ENCODE measurements around the gene REX1BD. TPM values are rescaled to one million over a fixed set of nuclear protein-coding genes. Genes with fewer than 3 reads are reported as not detected.

Gene REX1BD
- total and polyA plus RNA-seq, 2 of the 13 experiments (the other 11 are each of a cell fraction or from before 2014, with no cell fraction given), result 7.5 to 25.4 TPM

DNA sequence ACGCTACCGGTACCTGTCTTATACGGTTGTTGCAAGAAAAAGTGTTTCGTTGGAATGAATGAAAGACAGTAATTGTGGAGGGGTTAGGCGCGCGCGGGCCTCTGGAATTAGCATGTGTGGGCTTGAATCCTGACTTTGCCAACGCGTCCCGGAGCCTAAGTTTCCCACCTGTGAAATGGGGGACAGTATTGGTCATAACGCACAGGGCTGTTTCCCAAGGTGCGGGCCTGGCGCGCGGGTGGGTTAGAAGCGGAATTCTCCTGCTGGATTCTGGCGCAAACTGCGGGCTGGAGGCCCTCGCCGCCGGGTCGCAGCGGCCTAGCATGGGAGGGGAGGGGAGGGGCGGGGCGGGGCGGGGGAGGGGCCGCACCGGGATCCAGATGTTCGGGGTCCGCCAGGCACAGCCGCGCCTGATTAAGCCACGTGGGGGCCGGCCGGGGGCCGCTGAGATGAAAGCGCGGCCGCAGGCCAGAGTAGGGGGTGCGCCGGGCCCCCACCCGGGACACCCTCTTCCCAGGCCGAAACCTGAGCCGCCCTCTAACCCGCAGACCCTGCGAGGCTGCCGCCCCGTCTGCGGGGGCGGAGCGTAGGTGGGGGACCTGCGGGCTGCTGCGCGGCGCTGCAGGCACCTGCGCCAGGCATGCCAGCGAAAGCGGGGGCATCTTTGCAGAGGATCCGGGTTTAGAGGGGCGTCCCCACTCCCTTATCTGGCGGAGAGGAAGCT lies 22.9 kb downstream of the REX1BD start (continued):
- TF ChIP-seq ADNP (CRISPR knock-in tag; IDR thresholded peaks at IDR 0.05), result no peak
- no peak for TF ChIP-seq FOXJ3 (CRISPR knock-in tag; IDR thresholded peaks at IDR 0.05; ENCODE audit: borderline replicate concordance)
- TF ChIP-seq, protein P1, sequence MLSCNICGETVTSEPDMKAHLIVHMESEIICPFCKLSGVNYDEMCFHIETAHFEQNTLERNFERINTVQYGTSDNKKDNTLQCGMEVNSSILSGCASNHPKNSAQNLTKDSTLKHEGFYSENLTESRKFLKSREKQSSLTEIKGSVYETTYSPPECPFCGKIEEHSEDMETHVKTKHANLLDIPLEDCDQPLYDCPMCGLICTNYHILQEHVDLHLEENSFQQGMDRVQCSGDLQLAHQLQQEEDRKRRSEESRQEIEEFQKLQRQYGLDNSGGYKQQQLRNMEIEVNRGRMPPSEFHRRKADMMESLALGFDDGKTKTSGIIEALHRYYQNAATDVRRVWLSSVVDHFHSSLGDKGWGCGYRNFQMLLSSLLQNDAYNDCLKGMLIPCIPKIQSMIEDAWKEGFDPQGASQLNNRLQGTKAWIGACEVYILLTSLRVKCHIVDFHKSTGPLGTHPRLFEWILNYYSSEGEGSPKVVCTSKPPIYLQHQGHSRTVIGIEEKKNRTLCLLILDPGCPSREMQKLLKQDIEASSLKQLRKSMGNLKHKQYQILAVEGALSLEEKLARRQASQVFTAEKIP (CRISPR knock-in tag; IDR thresholded peaks at IDR 0.05; ENCODE audit: borderline replicate concordance), result no peak
- no peak for TF ChIP-seq TGIF2 (CRISPR knock-in tag; IDR thresholded peaks at IDR 0.05)
- no peak for TF ChIP-seq STAG1 (CRISPR knock-in tag; IDR thresholded peaks at IDR 0.05)
- TF ChIP-seq ZNF501 (CRISPR knock-in tag; IDR thresholded peaks at IDR 0.05), result no peak
- TF ChIP-seq TARDBP (CRISPR knock-in tag; IDR thresholded peaks at IDR 0.05), result peak; percentile 43; the same call in 1 of the 2 replicates
- TF ChIP-seq SKI (IDR thresholded peaks at IDR 0.05; ENCODE audit: partially characterized antibody), result peak; percentile 53
- TF ChIP-seq, protein P2, sequence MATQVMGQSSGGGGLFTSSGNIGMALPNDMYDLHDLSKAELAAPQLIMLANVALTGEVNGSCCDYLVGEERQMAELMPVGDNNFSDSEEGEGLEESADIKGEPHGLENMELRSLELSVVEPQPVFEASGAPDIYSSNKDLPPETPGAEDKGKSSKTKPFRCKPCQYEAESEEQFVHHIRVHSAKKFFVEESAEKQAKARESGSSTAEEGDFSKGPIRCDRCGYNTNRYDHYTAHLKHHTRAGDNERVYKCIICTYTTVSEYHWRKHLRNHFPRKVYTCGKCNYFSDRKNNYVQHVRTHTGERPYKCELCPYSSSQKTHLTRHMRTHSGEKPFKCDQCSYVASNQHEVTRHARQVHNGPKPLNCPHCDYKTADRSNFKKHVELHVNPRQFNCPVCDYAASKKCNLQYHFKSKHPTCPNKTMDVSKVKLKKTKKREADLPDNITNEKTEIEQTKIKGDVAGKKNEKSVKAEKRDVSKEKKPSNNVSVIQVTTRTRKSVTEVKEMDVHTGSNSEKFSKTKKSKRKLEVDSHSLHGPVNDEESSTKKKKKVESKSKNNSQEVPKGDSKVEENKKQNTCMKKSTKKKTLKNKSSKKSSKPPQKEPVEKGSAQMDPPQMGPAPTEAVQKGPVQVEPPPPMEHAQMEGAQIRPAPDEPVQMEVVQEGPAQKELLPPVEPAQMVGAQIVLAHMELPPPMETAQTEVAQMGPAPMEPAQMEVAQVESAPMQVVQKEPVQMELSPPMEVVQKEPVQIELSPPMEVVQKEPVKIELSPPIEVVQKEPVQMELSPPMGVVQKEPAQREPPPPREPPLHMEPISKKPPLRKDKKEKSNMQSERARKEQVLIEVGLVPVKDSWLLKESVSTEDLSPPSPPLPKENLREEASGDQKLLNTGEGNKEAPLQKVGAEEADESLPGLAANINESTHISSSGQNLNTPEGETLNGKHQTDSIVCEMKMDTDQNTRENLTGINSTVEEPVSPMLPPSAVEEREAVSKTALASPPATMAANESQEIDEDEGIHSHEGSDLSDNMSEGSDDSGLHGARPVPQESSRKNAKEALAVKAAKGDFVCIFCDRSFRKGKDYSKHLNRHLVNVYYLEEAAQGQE (IDR thresholded peaks at IDR 0.05; ENCODE audit: borderline replicate concordance in 1 of 2, low read depth in 1 of 2, low read length in 2 of 2), result no peak
- TF ChIP-seq, protein P3, sequence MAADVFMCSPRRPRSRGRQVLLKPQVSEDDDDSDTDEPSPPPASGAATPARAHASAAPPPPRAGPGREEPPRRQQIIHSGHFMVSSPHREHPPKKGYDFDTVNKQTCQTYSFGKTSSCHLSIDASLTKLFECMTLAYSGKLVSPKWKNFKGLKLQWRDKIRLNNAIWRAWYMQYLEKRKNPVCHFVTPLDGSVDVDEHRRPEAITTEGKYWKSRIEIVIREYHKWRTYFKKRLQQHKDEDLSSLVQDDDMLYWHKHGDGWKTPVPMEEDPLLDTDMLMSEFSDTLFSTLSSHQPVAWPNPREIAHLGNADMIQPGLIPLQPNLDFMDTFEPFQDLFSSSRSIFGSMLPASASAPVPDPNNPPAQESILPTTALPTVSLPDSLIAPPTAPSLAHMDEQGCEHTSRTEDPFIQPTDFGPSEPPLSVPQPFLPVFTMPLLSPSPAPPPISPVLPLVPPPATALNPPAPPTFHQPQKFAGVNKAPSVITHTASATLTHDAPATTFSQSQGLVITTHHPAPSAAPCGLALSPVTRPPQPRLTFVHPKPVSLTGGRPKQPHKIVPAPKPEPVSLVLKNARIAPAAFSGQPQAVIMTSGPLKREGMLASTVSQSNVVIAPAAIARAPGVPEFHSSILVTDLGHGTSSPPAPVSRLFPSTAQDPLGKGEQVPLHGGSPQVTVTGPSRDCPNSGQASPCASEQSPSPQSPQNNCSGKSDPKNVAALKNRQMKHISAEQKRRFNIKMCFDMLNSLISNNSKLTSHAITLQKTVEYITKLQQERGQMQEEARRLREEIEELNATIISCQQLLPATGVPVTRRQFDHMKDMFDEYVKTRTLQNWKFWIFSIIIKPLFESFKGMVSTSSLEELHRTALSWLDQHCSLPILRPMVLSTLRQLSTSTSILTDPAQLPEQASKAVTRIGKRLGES (CRISPR knock-in tag; IDR thresholded peaks at IDR 0.05; ENCODE audit: borderline replicate concordance), result no peak
- TF ChIP-seq, protein P4, sequence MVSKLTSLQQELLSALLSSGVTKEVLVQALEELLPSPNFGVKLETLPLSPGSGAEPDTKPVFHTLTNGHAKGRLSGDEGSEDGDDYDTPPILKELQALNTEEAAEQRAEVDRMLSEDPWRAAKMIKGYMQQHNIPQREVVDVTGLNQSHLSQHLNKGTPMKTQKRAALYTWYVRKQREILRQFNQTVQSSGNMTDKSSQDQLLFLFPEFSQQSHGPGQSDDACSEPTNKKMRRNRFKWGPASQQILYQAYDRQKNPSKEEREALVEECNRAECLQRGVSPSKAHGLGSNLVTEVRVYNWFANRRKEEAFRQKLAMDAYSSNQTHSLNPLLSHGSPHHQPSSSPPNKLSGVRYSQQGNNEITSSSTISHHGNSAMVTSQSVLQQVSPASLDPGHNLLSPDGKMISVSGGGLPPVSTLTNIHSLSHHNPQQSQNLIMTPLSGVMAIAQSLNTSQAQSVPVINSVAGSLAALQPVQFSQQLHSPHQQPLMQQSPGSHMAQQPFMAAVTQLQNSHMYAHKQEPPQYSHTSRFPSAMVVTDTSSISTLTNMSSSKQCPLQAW (CRISPR knock-in tag; IDR thresholded peaks at IDR 0.05), result no peak
- peak; percentile 23; the same call in 1 of the 2 replicates for TF ChIP-seq ETV5 (CRISPR knock-in tag; IDR thresholded peaks at IDR 0.05; ENCODE audit: borderline replicate concordance)
- TF ChIP-seq, protein P5, sequence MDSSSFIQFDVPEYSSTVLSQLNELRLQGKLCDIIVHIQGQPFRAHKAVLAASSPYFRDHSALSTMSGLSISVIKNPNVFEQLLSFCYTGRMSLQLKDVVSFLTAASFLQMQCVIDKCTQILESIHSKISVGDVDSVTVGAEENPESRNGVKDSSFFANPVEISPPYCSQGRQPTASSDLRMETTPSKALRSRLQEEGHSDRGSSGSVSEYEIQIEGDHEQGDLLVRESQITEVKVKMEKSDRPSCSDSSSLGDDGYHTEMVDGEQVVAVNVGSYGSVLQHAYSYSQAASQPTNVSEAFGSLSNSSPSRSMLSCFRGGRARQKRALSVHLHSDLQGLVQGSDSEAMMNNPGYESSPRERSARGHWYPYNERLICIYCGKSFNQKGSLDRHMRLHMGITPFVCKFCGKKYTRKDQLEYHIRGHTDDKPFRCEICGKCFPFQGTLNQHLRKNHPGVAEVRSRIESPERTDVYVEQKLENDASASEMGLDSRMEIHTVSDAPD (CRISPR knock-in tag; IDR thresholded peaks at IDR 0.05), result no peak
- no peak for TF ChIP-seq REPIN1 (CRISPR knock-in tag; IDR thresholded peaks at IDR 0.05; ENCODE audit: borderline replicate concordance, low read depth)
- TF ChIP-seq CENPT (CRISPR knock-in tag; IDR thresholded peaks at IDR 0.05; ENCODE audit: low read depth), result no peak
- TF ChIP-seq NPAS2 (CRISPR knock-in tag; IDR thresholded peaks at IDR 0.05; ENCODE audit: borderline replicate concordance), result no peak
